HK-2 (cell line): Measurements from ENCODE around the gene HIVEP2.
A peak's percentile ranks its signal among the peaks of the same experiment; 100 is the strongest.

Source experiments
- DNase-seq: peaks from one replicate; pipeline ENCODE4 v3.0.0-alpha.2; 2018; ENCODE audit not compliant: unreplicated experiment

HIVEP2 gene

DNA sequence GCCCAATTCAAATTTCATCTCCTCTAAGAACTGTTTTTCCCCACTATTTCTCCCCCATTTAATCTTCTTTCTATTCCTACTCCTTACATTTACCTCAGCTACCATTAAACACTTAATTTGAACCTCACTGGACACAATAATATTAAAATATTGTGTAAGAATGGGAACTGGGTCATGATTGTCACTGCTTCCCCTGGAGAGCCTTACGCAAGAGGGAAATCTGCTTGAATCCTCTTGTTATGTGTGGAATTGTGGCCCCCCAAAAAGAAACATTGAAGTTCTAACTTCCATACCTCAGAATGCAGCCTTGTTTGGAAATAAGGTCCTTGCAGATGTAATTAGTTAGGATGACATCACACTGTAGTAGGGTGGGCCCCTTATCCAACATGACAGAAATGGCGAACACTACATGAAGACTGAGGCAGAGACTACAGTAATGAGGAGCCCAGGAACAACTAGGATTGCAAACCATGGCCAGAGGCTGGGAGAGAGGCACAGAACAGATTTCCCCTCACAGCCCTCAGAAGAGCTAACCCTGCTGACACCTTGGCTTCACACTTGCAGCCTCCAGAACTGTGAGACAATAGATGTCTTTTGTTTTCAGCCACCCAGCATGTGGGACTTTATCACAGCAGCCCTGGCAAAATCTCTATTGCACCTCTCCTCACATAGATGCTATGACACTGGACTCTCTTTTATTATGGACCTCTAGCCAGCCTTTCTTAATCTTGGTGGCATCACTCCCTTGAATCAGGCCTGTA lies 29.9 kb downstream of the HIVEP2 start:
- DNase-seq: no peak

- no peak for DNase-seq
Measured at GRCh38 chr6:142914369-142914768, 30.6 kb downstream of the HIVEP2 start.

GRCh38 chr6:142913511-142914047 lies 31.4 kb downstream of the HIVEP2 start:
- no peak for DNase-seq

DNA sequence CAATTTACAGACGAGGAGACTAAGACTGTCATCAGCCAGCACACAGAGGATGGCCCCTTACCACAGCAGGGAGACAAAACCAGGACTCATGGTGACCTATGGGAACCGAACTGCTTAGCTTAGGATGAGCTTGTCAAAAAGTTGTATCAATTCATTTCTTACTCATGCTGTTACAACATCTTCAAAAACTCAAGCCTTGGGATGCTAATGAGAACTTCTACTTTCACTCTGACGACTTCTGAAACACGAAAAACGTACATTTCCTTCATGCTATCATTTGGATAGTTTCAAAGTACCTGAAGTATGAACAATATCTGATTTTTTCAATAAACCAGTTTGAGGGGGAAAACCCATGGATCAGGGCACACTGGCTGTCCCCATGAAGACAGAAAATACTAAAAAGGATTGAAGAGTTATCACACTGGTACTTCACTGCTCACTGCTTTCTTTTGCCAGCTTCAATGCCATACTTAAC lies 31.9 kb downstream of the HIVEP2 start:
- DNase-seq: no peak

DNA sequence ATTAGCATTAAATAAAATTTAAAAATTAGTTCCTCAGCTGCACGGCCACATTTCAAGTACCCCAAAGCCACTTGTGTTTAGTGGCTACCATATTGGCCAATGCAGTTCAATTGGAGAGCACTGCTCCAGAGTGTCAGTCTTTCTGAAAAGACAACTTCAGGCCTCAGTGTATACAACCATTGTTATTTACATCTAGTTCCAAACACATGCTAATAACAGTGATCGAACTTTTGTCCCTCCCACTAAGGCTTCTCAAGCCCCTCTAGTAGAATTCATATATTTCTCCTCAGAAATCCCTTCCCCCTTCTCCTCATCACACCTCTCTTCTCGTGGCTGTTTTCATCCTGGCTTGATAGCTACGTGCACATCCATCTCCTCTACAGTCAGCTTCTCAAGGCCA lies 32.9 kb downstream of the HIVEP2 start:
- DNase-seq: no peak

GRCh38 chr6:142911430-142911829 lies 33.5 kb downstream of the HIVEP2 start:
- no peak for DNase-seq

DNA sequence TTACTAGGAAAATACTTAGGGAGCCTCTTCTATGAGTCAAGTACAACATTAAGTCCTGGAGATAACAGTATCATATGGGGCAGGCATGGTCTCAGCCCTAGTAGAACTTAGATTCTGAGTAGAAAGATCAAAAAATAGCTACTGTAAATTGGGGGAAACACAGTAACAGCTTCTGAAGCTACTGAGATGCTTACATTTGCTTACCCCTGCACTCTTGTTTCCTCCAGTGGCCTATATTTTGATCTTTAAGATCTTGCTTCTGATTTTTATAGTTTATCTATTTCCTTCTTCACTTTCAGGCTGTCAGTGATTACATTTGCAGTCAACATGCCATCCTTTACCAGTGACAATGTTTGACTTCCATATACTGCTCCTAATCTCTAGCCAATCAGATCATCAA lies 35.3 kb downstream of the HIVEP2 start:
- DNase-seq: no peak

GRCh38 chr6:142908235-142908634 lies 36.7 kb downstream of the HIVEP2 start:
- DNase-seq: no peak

DNA sequence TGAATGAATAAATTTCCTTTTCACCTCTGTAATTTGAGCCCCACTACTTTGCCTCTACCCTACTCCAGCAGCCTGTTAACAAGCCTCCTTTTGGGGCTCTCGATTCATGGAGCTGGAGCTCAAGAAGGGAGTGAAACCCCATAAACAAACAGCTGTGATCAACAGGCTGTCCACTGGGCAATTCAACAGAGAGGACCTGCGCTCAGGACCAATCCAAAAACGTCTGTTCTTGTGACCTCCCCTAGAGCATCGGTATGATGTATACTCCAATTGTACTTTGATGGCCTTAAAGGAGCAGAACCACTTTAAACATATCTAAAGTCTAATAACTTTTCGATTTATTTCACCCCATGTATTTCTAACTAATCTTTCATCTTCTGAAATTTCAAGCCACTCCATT lies 37.4 kb downstream of the HIVEP2 start:
- no peak for DNase-seq

DNA sequence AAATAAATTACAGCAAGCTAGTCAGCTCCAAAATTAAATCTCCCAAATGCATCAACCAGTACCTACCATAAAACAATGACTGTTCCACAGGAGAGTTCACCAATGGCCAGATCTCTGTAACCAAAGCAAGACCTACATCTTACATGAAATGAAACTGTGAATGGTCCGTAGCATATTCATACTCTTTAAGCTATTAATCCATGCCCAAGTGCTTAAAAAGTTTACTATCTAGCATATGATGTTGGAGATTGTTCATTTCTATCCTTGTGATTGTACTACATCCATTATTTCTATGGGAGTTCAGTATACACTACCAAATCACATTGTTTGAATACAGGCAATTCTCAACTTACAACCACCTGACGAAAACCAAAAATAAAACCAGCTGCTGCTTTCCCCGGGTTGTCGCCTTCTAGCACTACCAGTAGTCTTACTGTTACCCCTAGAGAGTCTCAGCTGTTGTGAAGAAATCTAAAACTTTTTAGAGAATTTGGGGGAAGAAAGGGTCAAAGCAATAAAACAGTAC lies 38.0 kb downstream of the HIVEP2 start:
- DNase-seq: no peak

GRCh38 chr6:142903812-142904211 lies 41.2 kb downstream of the HIVEP2 start:
- DNase-seq: no peak

GRCh38 chr6:142902636-142903053 lies 42.3 kb downstream of the HIVEP2 start:
- DNase-seq: peak; percentile 80

- DNase-seq: no peak
Measured at GRCh38 chr6:142901611-142902010, 43.4 kb downstream of the HIVEP2 start.

- DNase-seq: no peak
Measured at GRCh38 chr6:142900227-142900971, 44.6 kb downstream of the HIVEP2 start.

DNA sequence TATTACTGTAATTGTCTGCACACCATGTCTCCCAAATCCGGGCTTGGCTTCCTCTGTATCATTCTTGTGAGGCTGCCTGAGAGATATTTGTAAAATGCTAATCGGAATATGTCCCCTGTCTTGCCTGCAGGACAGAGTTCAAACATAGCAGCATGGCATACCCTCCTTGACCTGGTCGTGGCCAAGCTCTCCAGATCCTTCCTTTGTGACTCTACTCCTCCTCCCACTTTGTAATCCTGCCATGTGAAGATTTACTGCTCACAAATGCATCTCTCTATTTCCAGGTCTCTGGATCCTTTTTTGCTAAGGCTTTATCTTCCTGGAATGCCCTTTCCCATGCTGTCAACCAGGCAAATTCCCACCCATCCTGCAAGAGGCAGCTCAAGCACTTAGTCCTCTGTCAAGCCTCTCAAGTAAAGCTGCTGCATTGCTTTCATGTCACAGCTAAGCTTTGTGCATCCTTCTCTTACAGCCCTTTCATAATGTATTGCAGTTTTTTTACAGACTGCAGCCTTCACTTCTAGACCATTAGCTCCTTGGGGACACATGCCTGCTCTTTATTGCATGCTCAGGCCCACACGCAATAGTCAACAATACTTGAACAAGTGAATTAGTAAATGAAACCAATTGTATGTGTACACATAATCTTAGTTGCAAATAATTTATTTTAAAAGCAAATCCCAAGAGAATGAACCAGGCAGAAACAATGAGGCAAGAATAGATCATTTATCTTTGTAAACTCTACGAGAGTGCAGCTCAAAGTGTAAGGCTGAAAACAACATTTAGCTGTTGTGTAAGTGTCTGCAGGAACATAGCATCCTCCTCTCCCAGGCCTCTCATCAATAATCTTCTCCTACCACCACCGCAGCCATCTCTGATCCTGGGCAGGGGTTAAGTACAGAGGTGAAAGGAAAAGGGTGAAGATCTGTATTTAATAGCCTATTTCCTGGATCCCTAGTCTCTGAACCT lies 45.8 kb downstream of the HIVEP2 start:
- DNase-seq: no peak

DNA sequence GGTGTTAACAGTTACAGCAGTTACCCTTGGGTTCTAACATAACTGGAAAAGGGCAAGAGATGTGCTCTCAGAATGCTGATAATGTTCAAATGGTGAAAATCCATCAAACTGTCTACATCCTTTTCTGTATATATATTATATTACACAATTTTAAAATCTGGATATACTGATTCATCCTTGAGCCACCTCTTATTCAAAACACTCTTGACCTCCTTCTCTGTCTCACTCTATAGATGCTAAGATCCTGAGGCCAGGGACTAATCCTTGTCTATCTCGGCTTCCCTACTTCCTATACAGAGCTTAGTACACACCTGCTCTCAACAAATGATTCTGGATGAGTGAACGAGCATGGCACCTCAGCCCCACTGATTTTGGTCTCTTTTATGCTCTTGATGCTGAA lies 47.3 kb downstream of the HIVEP2 start:
- no peak for DNase-seq

DNA sequence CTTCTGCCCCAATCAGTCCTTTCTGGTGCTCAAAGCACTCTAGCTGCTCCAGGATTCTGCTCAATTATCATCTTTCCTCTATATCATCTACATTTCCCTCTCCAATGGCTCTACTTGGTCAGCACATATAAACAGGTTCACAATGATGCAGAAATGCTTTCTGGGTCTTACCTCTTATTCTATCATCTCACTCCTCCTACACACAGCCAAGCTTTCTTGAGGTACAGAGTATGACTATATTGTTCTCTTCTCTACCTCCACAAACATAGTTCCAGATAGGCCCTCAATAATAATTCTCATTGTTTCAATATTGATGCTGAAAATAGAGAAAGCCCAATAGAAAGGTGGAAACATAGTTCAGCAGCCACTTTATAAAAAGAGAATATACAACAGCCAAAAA lies 48.2 kb downstream of the HIVEP2 start:
- DNase-seq: no peak

- no peak for DNase-seq
Measured at GRCh38 chr6:142893088-142893487, 51.9 kb downstream of the HIVEP2 start.

GRCh38 chr6:142892254-142893021 lies 52.5 kb downstream of the HIVEP2 start:
- DNase-seq: no peak

- DNase-seq: no peak
Measured at GRCh38 chr6:142891454-142891853, 53.5 kb downstream of the HIVEP2 start.

GRCh38 chr6:142888456-142888855 lies 56.5 kb downstream of the HIVEP2 start:
- no peak for DNase-seq
